IPS-18a (cell line): Measurements from ENCODE around the gene SPTBN5.

Experiments used
- H3K27ac ChIP-seq: one replicate; pipeline ENCODE4 v1.5.1; 2013; ENCODE audit warnings: low read length
- H3K27me3 ChIP-seq: one replicate; pipeline ENCODE4 v1.6.1; 2013; ENCODE audit warnings: mild to moderate bottlenecking, low read length; ENCODE audit not compliant: control insufficient read depth, insufficient read depth
- H3K36me3 ChIP-seq: one replicate; pipeline ENCODE4 v1.6.1; 2013; ENCODE audit warnings: low read depth, low read length; ENCODE audit not compliant: control insufficient read depth
- H3K4me1 ChIP-seq: one replicate; pipeline ENCODE4 v1.6.1; 2013; ENCODE audit warnings: low read depth, low read length; ENCODE audit not compliant: control insufficient read depth
- H3K4me3 ChIP-seq: one replicate; pipeline ENCODE4 v1.5.1; 2013; ENCODE audit warnings: low read length
- H3K9ac ChIP-seq: one replicate; pipeline ENCODE4 v1.6.1; 2013; ENCODE audit warnings: mild to moderate bottlenecking, low read length, moderate library complexity
- H3K9me3 ChIP-seq: one replicate; pipeline ENCODE4 v1.6.1; 2013; ENCODE audit warnings: low read depth, low read length; ENCODE audit not compliant: control insufficient read depth

Gene SPTBN5

GRCh38 chr15:41847206-41847605, 46.6 kb downstream of the SPTBN5 start:
- no peaks in the 10 kb centered on the region for H3K4me1 ChIP-seq
- no peaks in the 10 kb centered on the region for H3K27me3 ChIP-seq
- no peak overlapping the region for H3K27ac ChIP-seq
- no peaks in the 10 kb centered on the region for H3K9me3 ChIP-seq
- peaks cover 10% of the 10 kb centered on the region for H3K36me3 ChIP-seq
- H3K4me3 ChIP-seq: no peak overlapping the region
- no peak overlapping the region for H3K9ac ChIP-seq

- Histone ChIP-seq H3K4me3 (no peak overlapping the region), H3K9ac (no peak overlapping the region), H3K36me3 (peaks cover 10% of the 10 kb centered on the region), H3K27me3 (no peaks in the 10 kb centered on the region), H3K9me3 (no peaks in the 10 kb centered on the region), H3K4me1 (no peaks in the 10 kb centered on the region), H3K27ac (no peak overlapping the region)
Observed at GRCh38 chr15:41844814-41845213, 49.0 kb downstream of the SPTBN5 start.

GRCh38 chr15:41843571-41843970, 50.3 kb downstream of the SPTBN5 start:
- no peak overlapping the region for H3K27ac ChIP-seq
- no peaks in the 10 kb centered on the region for H3K27me3 ChIP-seq
- H3K9me3 ChIP-seq: no peaks in the 10 kb centered on the region
- peaks cover 10% of the 10 kb centered on the region for H3K36me3 ChIP-seq
- no peaks in the 10 kb centered on the region for H3K4me1 ChIP-seq
- H3K4me3 ChIP-seq: no peak overlapping the region
- H3K9ac ChIP-seq: no peak overlapping the region

GRCh38 chr15:41842229-41842628, 51.6 kb downstream of the SPTBN5 start:
- peaks cover 4% of the 10 kb centered on the region for H3K36me3 ChIP-seq
- H3K9ac ChIP-seq: no peak overlapping the region
- no peaks in the 10 kb centered on the region for H3K4me1 ChIP-seq
- H3K27ac ChIP-seq: no peak overlapping the region
- H3K9me3 ChIP-seq: no peaks in the 10 kb centered on the region
- no peak overlapping the region for H3K4me3 ChIP-seq
- H3K27me3 ChIP-seq: no peaks in the 10 kb centered on the region

GRCh38 chr15:41841131-41841530, 52.7 kb downstream of the SPTBN5 start:
- Histone ChIP-seq H3K4me3 (no peak overlapping the region), H3K27ac (no peak overlapping the region), H3K36me3 (no peaks in the 10 kb centered on the region), H3K9me3 (no peaks in the 10 kb centered on the region), H3K27me3 (no peaks in the 10 kb centered on the region), H3K9ac (no peak overlapping the region), H3K4me1 (no peaks in the 10 kb centered on the region)

- H3K27me3 ChIP-seq: no peaks in the 10 kb centered on the region
- no peak overlapping the region for H3K4me3 ChIP-seq
- H3K4me1 ChIP-seq: no peaks in the 10 kb centered on the region
- no peak overlapping the region for H3K27ac ChIP-seq
- no peaks in the 10 kb centered on the region for H3K36me3 ChIP-seq
- no peaks in the 10 kb centered on the region for H3K9me3 ChIP-seq
- H3K9ac ChIP-seq: no peak overlapping the region
Observed at GRCh38 chr15:41840673-41841072, 53.2 kb downstream of the SPTBN5 start.

GRCh38 chr15:41839781-41840491, 53.9 kb downstream of the SPTBN5 start:
- Histone ChIP-seq H3K9me3 (no peaks in the 10 kb centered on the region), H3K27me3 (no peaks in the 10 kb centered on the region), H3K4me1 (no peaks in the 10 kb centered on the region), H3K4me3 (no peak overlapping the region), H3K27ac (no peak overlapping the region), H3K9ac (no peak overlapping the region), H3K36me3 (no peaks in the 10 kb centered on the region)

- no peak within 1 kb of the TSS for H3K4me3 ChIP-seq
- H3K9ac ChIP-seq: no peak within 1 kb of the TSS
- H3K27ac ChIP-seq: no peak within 1 kb of the TSS
- H3K4me1 ChIP-seq: no peaks in the 10 kb centered on the region
- no peaks in the 10 kb centered on the region for H3K27me3 ChIP-seq
- H3K9me3 ChIP-seq: no peaks in the 10 kb centered on the region
- no peaks in the 10 kb centered on the region for H3K36me3 ChIP-seq
Observed at GRCh38 chr15:41838400-41838897, 55.4 kb downstream of the SPTBN5 start, which contains the start of gene PLA2G4B. Gene PLA2G4B (plus strand): TSS chr15:41838847. CDS start chr15:41838914, 67 bp downstream.

GRCh38 chr15:41836713-41837454, 57.0 kb downstream of the SPTBN5 start:
- Histone ChIP-seq H3K27ac (no peak overlapping the region), H3K4me3 (no peak overlapping the region), H3K36me3 (no peaks in the 10 kb centered on the region), H3K9me3 (no peaks in the 10 kb centered on the region), H3K9ac (no peak overlapping the region), H3K4me1 (no peaks in the 10 kb centered on the region), H3K27me3 (no peaks in the 10 kb centered on the region)

- Histone ChIP-seq H3K4me1 (no peaks in the 10 kb centered on the region), H3K27me3 (no peaks in the 10 kb centered on the region), H3K9ac (no peak overlapping the region), H3K36me3 (no peaks in the 10 kb centered on the region), H3K4me3 (no peak overlapping the region), H3K27ac (no peak overlapping the region), H3K9me3 (no peaks in the 10 kb centered on the region)
Observed at GRCh38 chr15:41836073-41836472, 57.8 kb downstream of the SPTBN5 start.

GRCh38 chr15:41834096-41834495, 59.8 kb downstream of the SPTBN5 start:
- H3K27me3 ChIP-seq: no peaks in the 10 kb centered on the region
- no peak overlapping the region for H3K4me3 ChIP-seq
- no peaks in the 10 kb centered on the region for H3K4me1 ChIP-seq
- no peaks in the 10 kb centered on the region for H3K9me3 ChIP-seq
- H3K36me3 ChIP-seq: no peaks in the 10 kb centered on the region
- no peak overlapping the region for H3K27ac ChIP-seq
- no peak overlapping the region for H3K9ac ChIP-seq
